Stimulated activated CD8-positive, alpha-beta memory T cell treated with anti-CD3 and anti-CD28 coated beads, Interleukin-4, amount 100 ng/mL, for 48 hours (primary cell): ENCODE results near the gene TNFSF13B.

Experiments used
- DNase-seq: peaks from one replicate; pipeline ENCODE4 v3.0.0-alpha.2; 2020

Gene TNFSF13B

GRCh38 chr13:108352599-108352998 lies 83.1 kb downstream of the TNFSF13B start:
- no peak for DNase-seq

- no peak for DNase-seq
Measured at GRCh38 chr13:108357228-108357627, 87.7 kb downstream of the TNFSF13B start.
